ENCODE measurements around the gene SLC37A1.
"Not testable (repeated sequence)": the region's sequence is repeated elsewhere in the genome, so short reads cannot be mapped to it uniquely, and the experiment has no call there.

The SLC37A1 gene

GRCh38 chr21:42622284-42622683 is 108.6 kb downstream of the SLC37A1 start:
- no peak for DNase-seq

- no peak for DNase-seq
Observed at GRCh38 chr21:42623694-42624093, 110.0 kb downstream of the SLC37A1 start.

- DNase-seq: no peak
Observed at GRCh38 chr21:42624095-42624790, 110.6 kb downstream of the SLC37A1 start.

- no peak for DNase-seq
Observed at GRCh38 chr21:42624936-42625335, 111.3 kb downstream of the SLC37A1 start.

GRCh38 chr21:42626171-42626570 is 112.5 kb downstream of the SLC37A1 start:
- DNase-seq: no peak

GRCh38 chr21:42627527-42628289 is 114.1 kb downstream of the SLC37A1 start:
- no peak for DNase-seq

- DNase-seq: not testable (repeated sequence)
Observed at GRCh38 chr21:42628466-42629061, 114.9 kb downstream of the SLC37A1 start.

GRCh38 chr21:42629933-42630589 is 116.4 kb downstream of the SLC37A1 start:
- DNase-seq: no peak

- DNase-seq: no peak
Observed at GRCh38 chr21:42630626-42631025, 117.0 kb downstream of the SLC37A1 start.
